Hepatocyte (in vitro differentiated cells): ENCODE data around the gene EPHX1. TPM values are rescaled to one million over a fixed set of nuclear protein-coding genes. Genes with fewer than 3 reads are reported as not detected.

Source experiments
- DNase-seq: peaks from one replicate; pipeline ENCODE4 v3.0.0-alpha.2; 2016; ENCODE audit warnings: low spot score
- H2AFZ ChIP-seq: fragments of 200-600 bp; sonication (generic); 2 replicates; pipeline ENCODE4 v1.6.0; 2016; ENCODE audit warnings: antibody characterized with exemption, mild to moderate bottlenecking
- H3K27ac ChIP-seq: fragments of 200-600 bp; sonication (generic); 2 replicates; pipeline ENCODE4 v1.5.1; 2016; ENCODE audit warnings: mild to moderate bottlenecking
- H3K27me3 ChIP-seq: fragments of 200-600 bp; sonication (generic); 2 replicates; pipeline ENCODE4 v1.6.1; 2016
- H3K36me3 ChIP-seq: fragments of 200-600 bp; sonication (generic); replicated peaks from 2 replicates; pipeline ENCODE4 v1.5.1; 2016; ENCODE audit warnings: low read depth; ENCODE audit not compliant: insufficient read depth
- H3K4me1 ChIP-seq: fragments of 200-600 bp; sonication (generic); 2 replicates; pipeline ENCODE4 v1.5.1; 2016; ENCODE audit warnings: mild to moderate bottlenecking, moderate library complexity; ENCODE audit not compliant: insufficient read depth
- H3K4me2 ChIP-seq: fragments of 200-600 bp; sonication (generic); 2 replicates; pipeline ENCODE4 v1.6.0; 2016
- H3K4me3 ChIP-seq: fragments of 200-600 bp; sonication (generic); 2 replicates; pipeline ENCODE4 v1.5.1; 2016; ENCODE audit warnings: mild to moderate bottlenecking
- H3K79me2 ChIP-seq: fragments of 200-600 bp; sonication (generic); 2 replicates; pipeline ENCODE4 v1.6.0; 2017; ENCODE audit warnings: mild to moderate bottlenecking
- H3K9me2 ChIP-seq: fragments of 200-600 bp; sonication (generic); replicated peaks from 2 replicates; pipeline ENCODE4 v1.6.0; 2017; ENCODE audit warnings: mild to moderate bottlenecking; ENCODE audit not compliant: insufficient read depth
- H3K9me3 ChIP-seq: fragments of 200-600 bp; sonication (generic); 2 replicates; pipeline ENCODE4 v1.5.1; 2016; ENCODE audit warnings: low read depth, mild to moderate bottlenecking
- H4K20me1 ChIP-seq: fragments of 200-600 bp; sonication (generic); 2 replicates; pipeline ENCODE4 v1.6.0; 2016; ENCODE audit warnings: mild to moderate bottlenecking; ENCODE audit not compliant: insufficient read depth, poor library complexity, severe bottlenecking
- EZH2 ChIP-seq: fragments of 200-600 bp; sonication (generic); IDR thresholded peaks from 2 replicates; pipeline ENCODE4 v1.6.1; 2016; ENCODE audit warnings: antibody characterized with exemption, mild to moderate bottlenecking, borderline replicate concordance
- EZH2phosphoT487 ChIP-seq: fragments of 200-600 bp; sonication (generic); IDR thresholded peaks from one replicate; pipeline ENCODE4 v1.6.1; 2018; ENCODE audit warnings: antibody characterized with exemption, mild to moderate bottlenecking, low read depth, moderate library complexity; ENCODE audit not compliant: unreplicated experiment, severe bottlenecking
- WGBS: methylation state at CpG from one replicate; pipeline ENCODE4 v1.1.6; 2016; ENCODE audit warnings: low lambda C conversion rate; ENCODE audit errors: missing lambda C conversion rate; 5-methylcytosine and 5-hydroxymethylcytosine counted together
- polyA plus RNA-seq: library from polyadenylated mRNA; unstranded; fragments of >200 nt; fragmentation: Nextera tagmentation; extraction: Ambion mirVana; gene quantifications from 2 replicates; pipeline ENCODE4 v1.2.1, GENCODE V29; 2016
- total RNA-seq: library from RNA; depleted of rRNA; stranded (reverse); fragments of >200 nt; gene quantifications from 2 replicates; pipeline ENCODE4 v1.2.3, GENCODE V29; 2014
- TF ChIP-seq, protein P1 (sequence below): fragments of 200-600 bp; sonication (generic); IDR thresholded peaks from 2 replicates; pipeline ENCODE4 v1.5.1; 2016; ENCODE audit warnings: antibody characterized with exemption, mild to moderate bottlenecking; ENCODE audit not compliant: poor library complexity

EPHX1 gene
- total and polyA plus RNA-seq, 2 experiments from 2014 or later = 133 to 138 TPM

DNA sequence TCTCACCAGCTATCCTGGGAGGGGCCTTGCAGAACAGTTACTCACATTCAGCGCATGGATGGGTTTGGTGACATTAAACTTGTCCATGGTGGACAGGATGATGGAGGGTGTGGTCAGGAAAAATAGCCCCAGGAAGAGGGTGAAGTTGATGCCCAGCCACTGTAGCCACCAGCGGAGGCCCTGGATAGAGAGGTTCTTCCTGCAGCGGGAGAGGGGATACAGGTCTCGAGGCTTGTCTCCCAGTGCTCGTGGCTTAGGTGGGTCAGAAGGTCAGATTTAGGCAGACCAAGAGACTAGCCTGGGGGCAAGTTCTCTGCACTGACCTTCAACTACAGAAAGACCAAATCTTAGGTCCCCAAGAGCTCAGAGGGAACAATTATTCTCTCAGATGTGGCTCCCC, 49.2 kb downstream of the EPHX1 start:
- DNase-seq = no peak
- Histone ChIP-seq H3K4me2 (no peak overlapping the region), H3K4me1 (no peaks in the 10 kb centered on the region), H3K9me2 (no peaks in the 10 kb centered on the region), H2AFZ (no peak overlapping the region), H3K4me3 (no peak overlapping the region), H3K79me2 (no peaks in the 10 kb centered on the region), H3K36me3 (no peaks in the 10 kb centered on the region), H3K9me3 (no peaks in the 10 kb centered on the region), H3K27ac (no peak overlapping the region), H3K27me3 (no peaks in the 10 kb centered on the region), H4K20me1 (no peaks in the 10 kb centered on the region)
- TF ChIP-seq, protein P1, sequence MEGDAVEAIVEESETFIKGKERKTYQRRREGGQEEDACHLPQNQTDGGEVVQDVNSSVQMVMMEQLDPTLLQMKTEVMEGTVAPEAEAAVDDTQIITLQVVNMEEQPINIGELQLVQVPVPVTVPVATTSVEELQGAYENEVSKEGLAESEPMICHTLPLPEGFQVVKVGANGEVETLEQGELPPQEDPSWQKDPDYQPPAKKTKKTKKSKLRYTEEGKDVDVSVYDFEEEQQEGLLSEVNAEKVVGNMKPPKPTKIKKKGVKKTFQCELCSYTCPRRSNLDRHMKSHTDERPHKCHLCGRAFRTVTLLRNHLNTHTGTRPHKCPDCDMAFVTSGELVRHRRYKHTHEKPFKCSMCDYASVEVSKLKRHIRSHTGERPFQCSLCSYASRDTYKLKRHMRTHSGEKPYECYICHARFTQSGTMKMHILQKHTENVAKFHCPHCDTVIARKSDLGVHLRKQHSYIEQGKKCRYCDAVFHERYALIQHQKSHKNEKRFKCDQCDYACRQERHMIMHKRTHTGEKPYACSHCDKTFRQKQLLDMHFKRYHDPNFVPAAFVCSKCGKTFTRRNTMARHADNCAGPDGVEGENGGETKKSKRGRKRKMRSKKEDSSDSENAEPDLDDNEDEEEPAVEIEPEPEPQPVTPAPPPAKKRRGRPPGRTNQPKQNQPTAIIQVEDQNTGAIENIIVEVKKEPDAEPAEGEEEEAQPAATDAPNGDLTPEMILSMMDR = no peak
- no peak for TF ChIP-seq EZH2phosphoT487
- TF ChIP-seq EZH2 = no peak
- 93% methylated on average over 5 of the region's 5 CpGs for WGBS

DNA sequence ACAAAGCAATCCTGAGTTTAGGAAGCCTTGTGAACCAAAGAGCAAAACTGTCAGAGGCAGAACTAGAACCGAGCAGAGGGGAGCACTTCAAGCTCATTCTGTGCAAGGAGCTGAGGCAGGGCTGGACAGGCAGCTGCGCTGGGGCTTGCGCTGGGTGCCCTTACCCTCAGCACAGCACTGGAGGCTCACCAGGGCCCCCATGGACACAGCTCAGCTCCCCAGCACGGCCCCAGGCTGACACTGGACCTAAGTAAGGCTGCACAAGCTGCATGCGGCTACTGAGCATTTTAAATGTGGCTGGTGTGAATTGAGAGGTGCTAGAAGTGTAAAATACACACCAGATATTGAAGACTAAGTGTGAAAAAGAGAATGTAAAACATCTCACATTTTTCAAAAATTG, 50.2 kb downstream of the EPHX1 start:
- Histone ChIP-seq H3K9me2 (no peaks in the 10 kb centered on the region), H3K4me2 (no peak overlapping the region), H3K79me2 (no peaks in the 10 kb centered on the region), H3K4me1 (peaks cover 6% of the 10 kb centered on the region), H4K20me1 (no peaks in the 10 kb centered on the region), H3K36me3 (no peaks in the 10 kb centered on the region), H3K27me3 (no peaks in the 10 kb centered on the region), H3K4me3 (no peak overlapping the region), H3K9me3 (no peaks in the 10 kb centered on the region), H3K27ac (no peak overlapping the region), H2AFZ (no peak overlapping the region)
- TF ChIP-seq EZH2phosphoT487 (no peak), EZH2 (no peak)
- TF ChIP-seq, protein P1 = no peak
- 93% methylated on average over 5 of the region's 5 CpGs for WGBS
- DNase-seq = no peak

DNA sequence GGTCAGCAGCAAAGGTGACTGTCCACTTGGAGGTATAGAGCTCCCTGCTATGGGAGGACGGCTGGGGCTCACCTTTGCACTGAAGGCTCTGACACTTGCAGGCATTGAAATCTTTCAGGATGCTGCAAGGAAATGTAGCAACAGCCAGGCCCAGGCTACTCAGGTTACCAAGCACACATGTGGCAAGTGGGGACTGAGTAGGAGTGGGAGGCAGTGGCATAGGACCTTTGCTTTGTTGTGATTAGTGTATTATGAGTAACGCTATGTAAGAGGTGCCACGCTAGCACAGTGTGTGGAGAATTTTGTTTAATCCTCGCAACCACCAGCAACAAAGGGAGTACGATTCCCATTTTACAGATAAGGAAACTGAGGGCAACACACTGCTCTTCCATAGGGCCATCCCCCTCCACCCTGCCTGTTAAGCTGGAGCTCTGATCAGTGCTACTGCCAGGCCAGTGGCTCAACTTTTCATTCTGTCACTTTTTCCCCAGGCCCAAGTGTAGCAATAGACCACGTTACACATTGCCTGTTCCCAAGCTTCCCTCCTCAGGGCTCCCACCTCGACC, 51.0 kb downstream of the EPHX1 start:
- no peaks in the 10 kb centered on the region for H3K36me3 ChIP-seq
- no peak overlapping the region for H3K4me3 ChIP-seq
- 94% methylated on average over 7 of the region's 7 CpGs for WGBS
- TF ChIP-seq, protein P1 = no peak
- no peak for TF ChIP-seq EZH2phosphoT487
- no peak for TF ChIP-seq EZH2
- H3K4me2 ChIP-seq = no peak overlapping the region
- no peak overlapping the region for H3K27ac ChIP-seq
- no peaks in the 10 kb centered on the region for H3K79me2 ChIP-seq
- H3K27me3 ChIP-seq = no peaks in the 10 kb centered on the region
- H2AFZ ChIP-seq = no peak overlapping the region
- H4K20me1 ChIP-seq = no peaks in the 10 kb centered on the region
- H3K9me2 ChIP-seq = no peaks in the 10 kb centered on the region
- no peak for DNase-seq
- H3K9me3 ChIP-seq = no peaks in the 10 kb centered on the region
- peaks cover 10% of the 10 kb centered on the region for H3K4me1 ChIP-seq
